ENCODE measurements around the gene RAP2C. TPM values are rescaled to one million over a fixed set of nuclear protein-coding genes. Genes with fewer than 3 reads are reported as not detected.

Gene RAP2C
- total and polyA plus RNA-seq, 12 donors = 7.6 to 27.7 (median 16.5) TPM

DNA sequence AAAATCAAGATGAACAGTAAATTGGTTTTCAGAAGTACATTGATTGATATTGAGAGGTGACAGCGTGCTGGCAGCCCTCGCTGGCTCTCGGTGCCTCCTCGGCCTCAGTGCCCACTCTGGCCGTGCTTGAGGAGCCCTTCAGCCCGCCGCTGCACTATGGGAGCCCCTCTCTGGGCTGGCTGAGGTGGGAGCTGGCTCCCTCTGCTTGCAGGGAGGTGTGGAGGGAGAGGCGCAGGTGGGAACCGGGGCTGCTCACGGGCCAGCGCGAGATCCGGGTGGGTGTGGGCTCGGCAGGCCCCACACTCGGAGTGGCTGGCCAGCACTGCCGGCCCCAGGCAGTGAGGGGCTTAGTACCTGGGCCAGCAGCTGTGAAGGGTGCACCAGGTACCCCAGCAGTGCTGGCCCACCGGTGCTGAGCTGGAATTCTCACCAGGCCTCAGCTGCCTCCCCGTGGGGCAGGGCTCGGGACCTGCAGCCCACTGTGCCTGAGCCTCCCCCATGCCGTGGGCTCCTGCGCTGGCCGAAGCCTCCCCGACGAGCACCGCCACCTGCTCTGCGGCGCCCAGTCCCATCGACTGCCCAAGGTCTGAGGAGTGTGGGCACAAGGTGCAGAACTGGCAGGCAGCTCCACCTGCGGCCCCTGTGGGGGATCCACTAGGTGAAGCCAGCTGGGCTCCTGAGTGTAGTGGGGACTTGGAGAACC lies 25.2 kb downstream of the RAP2C start:
- no peak overlapping the region for H3K4me3 ChIP-seq
- no peak for DNase-seq
- H3K27me3 ChIP-seq = peaks cover 0 to 14% (median 0%) of the 10 kb centered on the region in 7 donors
- TF ChIP-seq, protein P1, sequence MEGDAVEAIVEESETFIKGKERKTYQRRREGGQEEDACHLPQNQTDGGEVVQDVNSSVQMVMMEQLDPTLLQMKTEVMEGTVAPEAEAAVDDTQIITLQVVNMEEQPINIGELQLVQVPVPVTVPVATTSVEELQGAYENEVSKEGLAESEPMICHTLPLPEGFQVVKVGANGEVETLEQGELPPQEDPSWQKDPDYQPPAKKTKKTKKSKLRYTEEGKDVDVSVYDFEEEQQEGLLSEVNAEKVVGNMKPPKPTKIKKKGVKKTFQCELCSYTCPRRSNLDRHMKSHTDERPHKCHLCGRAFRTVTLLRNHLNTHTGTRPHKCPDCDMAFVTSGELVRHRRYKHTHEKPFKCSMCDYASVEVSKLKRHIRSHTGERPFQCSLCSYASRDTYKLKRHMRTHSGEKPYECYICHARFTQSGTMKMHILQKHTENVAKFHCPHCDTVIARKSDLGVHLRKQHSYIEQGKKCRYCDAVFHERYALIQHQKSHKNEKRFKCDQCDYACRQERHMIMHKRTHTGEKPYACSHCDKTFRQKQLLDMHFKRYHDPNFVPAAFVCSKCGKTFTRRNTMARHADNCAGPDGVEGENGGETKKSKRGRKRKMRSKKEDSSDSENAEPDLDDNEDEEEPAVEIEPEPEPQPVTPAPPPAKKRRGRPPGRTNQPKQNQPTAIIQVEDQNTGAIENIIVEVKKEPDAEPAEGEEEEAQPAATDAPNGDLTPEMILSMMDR (IDR thresholded peaks at IDR 0.05) = no peak
- ATAC-seq = no peak
- intact Hi-C loops (cut with DNase I) = no loop called here
- 98% methylated on average over 18 to 25 of the region's 29 CpGs for WGBS, 2 donors
- H3K9me3 ChIP-seq = peaks cover 0 to 4% (median 0%) of the 10 kb centered on the region in 11 donors
- no peaks in the 10 kb centered on the region for H3K4me1 ChIP-seq
- H3K27ac ChIP-seq = no peak overlapping the region
- H3K36me3 ChIP-seq = no peaks in the 10 kb centered on the region

DNA sequence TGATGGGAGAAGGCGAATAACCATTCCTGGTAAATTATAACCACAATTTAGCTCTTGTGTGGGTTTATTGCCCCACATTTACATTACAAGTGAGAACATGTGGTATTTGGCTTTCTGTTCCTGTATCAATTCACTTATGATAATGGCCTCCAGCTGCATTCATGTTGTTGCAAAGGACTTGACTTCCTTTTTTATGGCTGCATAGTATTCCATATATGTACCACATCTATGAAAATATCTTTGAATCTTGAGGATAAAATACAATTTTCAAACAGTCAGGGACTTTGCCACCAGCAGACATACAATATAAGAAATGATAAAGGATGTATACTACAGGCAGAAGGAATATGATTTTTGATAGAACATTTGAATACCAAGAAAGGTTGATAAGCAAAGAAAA lies 27.3 kb downstream of the RAP2C start:
- 96 to 100% methylated on average over 1 of the region's 1 CpG for WGBS, 2 donors
- Histone ChIP-seq H3K36me3 (no peaks in the 10 kb centered on the region), H3K27me3 (peaks cover 0 to 13% (median 0%) of the 10 kb centered on the region in 7 donors), H3K27ac (no peak overlapping the region), H3K9me3 (peaks cover 0 to 4% (median 0%) of the 10 kb centered on the region in 11 donors), H3K4me3 (no peak overlapping the region), H3K4me1 (peaks cover 0 to 10% (median 0%) of the 10 kb centered on the region in 9 donors)
- no peak for ATAC-seq
- DNase-seq = no peak
- TF ChIP-seq, protein P1 (IDR thresholded peaks at IDR 0.05) = no peak
- intact Hi-C loops (cut with DNase I) = no loop called here

DNA sequence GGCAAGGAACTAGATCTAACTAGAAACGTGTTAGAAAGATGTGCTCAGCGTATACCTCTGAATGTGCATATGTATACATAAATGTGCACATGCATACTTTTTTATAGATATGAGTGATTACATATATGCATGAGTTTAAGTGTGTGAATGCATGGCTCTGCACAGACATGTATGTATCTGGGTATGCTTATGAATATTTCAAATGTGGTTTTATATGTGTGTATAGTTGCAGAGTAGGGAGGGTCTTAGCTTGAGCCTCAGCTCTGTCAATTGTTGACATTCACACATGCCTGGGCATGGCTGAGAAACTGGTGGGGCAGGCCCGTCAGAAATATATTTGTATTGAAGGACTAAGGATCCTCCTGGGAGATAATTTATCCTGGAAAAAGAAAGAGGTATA lies 31.1 kb downstream of the RAP2C start:
- Histone ChIP-seq H3K27ac (no peak overlapping the region), H3K9me3 (peaks cover 0 to 4% (median 0%) of the 10 kb centered on the region in 11 donors), H3K4me1 (peaks cover 0 to 14% (median 0%) of the 10 kb centered on the region in 9 donors), H3K27me3 (peaks cover 0 to 22% (median 0%) of the 10 kb centered on the region in 7 donors), H3K4me3 (no peak overlapping the region), H3K36me3 (no peaks in the 10 kb centered on the region)
- 80 to 82% methylated on average over 3 of the region's 3 CpGs for WGBS, 2 donors
- intact Hi-C loops (cut with DNase I) = no loop called here
- TF ChIP-seq, protein P1 (IDR thresholded peaks at IDR 0.05) = no peak
- DNase-seq (no peak), ATAC-seq (no peak)

DNA sequence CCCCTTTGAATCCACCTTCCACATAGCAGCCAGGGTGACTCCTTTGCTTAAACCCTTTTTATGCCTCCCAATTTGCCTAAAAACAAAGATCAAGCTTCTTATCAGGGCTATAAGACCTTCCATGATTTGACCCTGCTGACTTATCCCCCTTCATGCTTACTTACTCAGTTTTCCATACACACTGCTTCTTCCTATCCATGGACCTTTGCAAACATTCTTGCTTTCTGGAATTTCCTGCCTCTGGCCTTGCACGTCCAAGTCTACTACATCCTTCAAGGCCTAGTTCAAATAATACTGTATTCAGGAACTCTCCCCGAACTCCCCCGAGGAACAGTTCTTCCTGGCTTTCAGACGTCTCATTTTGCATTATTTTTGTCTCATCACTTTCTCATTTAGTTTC lies 31.8 kb downstream of the RAP2C start:
- no peak for ATAC-seq
- Histone ChIP-seq H3K4me1 (peaks cover 0 to 14% (median 0%) of the 10 kb centered on the region in 9 donors), H3K4me3 (no peak overlapping the region), H3K27me3 (peaks cover 0 to 22% (median 0%) of the 10 kb centered on the region in 7 donors), H3K9me3 (peaks cover 0 to 4% (median 0%) of the 10 kb centered on the region in 11 donors), H3K36me3 (no peaks in the 10 kb centered on the region), H3K27ac (no peak overlapping the region)
- TF ChIP-seq, protein P1 (IDR thresholded peaks at IDR 0.05) = no peak
- DNase-seq = no peak
- intact Hi-C loops (cut with DNase I) = no loop called here
- 45 to 47% methylated on average over 4 of the region's 4 CpGs for WGBS, 2 donors

Measured in heart right ventricle (tissue), 16 donors.